ENCODE data around the gene CHAC1. TPM values are rescaled to one million over a fixed set of nuclear protein-coding genes. Genes with fewer than 3 reads are reported as not detected.

CHAC1 gene
- total RNA-seq, 1 experiment from 2014 or later: 8.6 TPM

DNA sequence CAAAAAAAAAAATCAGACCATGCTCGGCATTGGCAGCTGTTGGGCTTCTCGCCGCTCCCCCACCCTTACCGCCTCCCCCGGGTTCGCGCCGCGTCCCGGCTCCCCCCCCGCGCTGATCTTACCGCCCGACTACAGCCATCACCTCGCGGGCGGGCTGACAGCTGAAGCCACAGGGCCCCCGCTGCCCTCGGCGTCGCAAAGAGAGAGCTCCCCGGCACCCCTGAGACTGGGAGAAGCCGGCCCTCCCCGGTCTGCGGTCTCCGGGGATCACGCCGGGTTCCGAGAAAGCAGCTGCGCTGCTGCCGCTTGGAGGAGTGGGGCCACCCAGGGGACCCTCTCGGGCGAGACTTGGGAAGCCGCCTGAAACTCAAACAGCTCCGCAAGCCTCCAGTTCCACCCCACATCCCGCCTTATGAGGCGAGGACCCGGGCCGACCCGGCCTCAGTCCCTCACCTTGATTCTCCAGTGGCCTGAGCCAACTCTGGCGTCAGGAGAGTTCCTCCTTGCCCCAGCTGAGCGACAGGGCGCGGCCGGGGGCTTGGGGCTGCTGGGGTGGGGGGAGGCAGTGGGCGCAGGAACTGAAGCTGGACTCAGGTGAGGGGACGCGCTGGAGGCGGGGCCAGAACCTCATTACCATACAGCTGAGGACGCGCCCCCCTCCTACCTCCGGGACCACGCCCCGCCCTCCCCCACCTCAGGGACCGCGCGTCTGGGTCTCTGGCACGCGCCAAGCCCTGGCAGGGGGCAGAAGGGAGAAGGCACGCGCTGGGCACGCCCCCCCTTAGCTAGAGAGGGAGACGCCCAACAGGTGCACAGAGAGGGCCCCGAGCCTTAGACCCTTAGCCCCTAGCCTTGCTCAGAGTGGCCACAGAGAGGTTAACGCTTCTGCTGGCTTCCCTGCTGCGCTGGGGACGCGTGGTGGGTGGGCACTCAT, 25.1 kb upstream of the CHAC1 start:
- Histone ChIP-seq H2AFZ (peak overlapping the region; percentile 85), H3K4me2 (peak overlapping the region; percentile 98), H3K4me1 (replicated peaks; ENCODE audit: insufficient read depth) (0 out of 2 replicates have a peak, but pooled peaks cover 6% of the 10 kb centered on the region), H3K4me3 (peak overlapping the region; percentile 77), H3K79me2 (ENCODE audit: low read depth) (no peaks in the 10 kb centered on the region), H3K27ac (no peak overlapping the region), H3F3A (ENCODE audit: insufficient read depth, low read depth) (peaks cover 9% of the 10 kb centered on the region; the same call in 1 of the 2 replicates), H3K9me2 (ENCODE audit: insufficient read depth) (no peaks in the 10 kb centered on the region), H4K20me1 (ENCODE audit: insufficient read depth) (no peaks in the 10 kb centered on the region), H3K9me3 (ENCODE audit: insufficient read depth, low read depth) (no peaks in the 10 kb centered on the region), H3K36me3 (ENCODE audit: low read depth) (no peaks in the 10 kb centered on the region), H3K27me3 (ENCODE audit: insufficient read depth, low read depth) (peaks cover 29% of the 10 kb centered on the region)
- TF ChIP-seq, protein P1, sequence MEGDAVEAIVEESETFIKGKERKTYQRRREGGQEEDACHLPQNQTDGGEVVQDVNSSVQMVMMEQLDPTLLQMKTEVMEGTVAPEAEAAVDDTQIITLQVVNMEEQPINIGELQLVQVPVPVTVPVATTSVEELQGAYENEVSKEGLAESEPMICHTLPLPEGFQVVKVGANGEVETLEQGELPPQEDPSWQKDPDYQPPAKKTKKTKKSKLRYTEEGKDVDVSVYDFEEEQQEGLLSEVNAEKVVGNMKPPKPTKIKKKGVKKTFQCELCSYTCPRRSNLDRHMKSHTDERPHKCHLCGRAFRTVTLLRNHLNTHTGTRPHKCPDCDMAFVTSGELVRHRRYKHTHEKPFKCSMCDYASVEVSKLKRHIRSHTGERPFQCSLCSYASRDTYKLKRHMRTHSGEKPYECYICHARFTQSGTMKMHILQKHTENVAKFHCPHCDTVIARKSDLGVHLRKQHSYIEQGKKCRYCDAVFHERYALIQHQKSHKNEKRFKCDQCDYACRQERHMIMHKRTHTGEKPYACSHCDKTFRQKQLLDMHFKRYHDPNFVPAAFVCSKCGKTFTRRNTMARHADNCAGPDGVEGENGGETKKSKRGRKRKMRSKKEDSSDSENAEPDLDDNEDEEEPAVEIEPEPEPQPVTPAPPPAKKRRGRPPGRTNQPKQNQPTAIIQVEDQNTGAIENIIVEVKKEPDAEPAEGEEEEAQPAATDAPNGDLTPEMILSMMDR (conservative IDR thresholded peaks at IDR 0.05): no peak
- peak; percentile 56; the same call in 1 of the 2 replicates for TF ChIP-seq EZH2 (IDR thresholded peaks at IDR 0.05; ENCODE audit: low read depth)
- ChIA-PET CTCF (interaction anchor here (0.7 to 1.3 kb wide), 6 partner anchors 11 to 303 kb away, joined by 3 to 18 read pairs (median 8); partner anchors contain the start of gene CHP1), POLR2A (ENCODE audit: unreplicated experiment) (interaction anchor here (0.6 to 1.0 kb wide), 3 partner anchors 8 to 33 kb away, joined by 3 to 9 read pairs (median 4); no protein-coding TSS in a partner anchor)
- peak in 1 of 2 experiments; percentile 26 for DNase-seq
- BruUV-seq (replicated peaks): no TSS peak
- intact Hi-C loops (cut with micrococcal nuclease; ENCODE audit: unreplicated experiment): no loop called here

DNA sequence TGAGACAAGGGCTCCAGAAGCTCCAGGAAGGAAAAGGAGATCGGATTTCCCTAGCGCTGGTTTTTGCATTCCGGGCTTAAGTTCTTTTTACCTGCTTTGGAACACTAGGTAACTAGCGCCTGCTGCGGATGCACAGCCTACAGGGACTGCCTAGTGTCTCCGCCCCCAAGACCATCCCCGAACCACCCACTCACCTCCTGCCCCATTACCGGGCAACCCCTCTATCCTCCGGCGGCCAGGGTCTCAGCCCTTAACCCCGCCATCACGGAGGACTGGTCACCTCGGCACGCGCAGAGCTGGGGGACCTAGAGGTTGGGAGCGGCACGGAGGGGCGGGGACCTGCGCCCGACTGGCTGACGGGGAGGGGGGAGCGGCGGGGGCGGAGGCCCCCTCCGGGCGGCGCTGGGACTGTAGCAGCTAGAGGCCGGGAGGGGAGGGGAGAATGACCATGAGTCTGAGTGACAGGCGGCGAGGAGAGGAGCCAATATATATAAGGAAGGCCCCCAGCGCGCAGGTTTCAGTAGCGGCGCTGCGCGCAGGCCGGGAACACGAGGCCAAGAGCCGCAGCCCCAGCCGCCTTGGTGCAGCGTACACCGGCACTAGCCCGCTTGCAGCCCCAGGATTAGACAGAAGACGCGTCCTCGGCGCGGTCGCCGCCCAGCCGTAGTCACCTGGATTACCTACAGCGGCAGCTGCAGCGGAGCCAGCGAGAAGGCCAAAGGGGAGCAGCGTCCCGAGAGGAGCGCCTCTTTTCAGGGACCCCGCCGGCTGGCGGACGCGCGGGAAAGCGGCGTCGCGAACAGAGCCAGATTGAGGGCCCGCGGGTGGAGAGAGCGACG, 24.2 kb upstream of the CHAC1 start, which contains the start of gene DLL4:
DLL4 (plus strand) TSS at position 520 of the 839 bp plus-strand sequence. CDS start 329 bp downstream, outside the sequence.
- Histone ChIP-seq H4K20me1 (ENCODE audit: insufficient read depth) (no peaks in the 10 kb centered on the region), H3K79me2 (ENCODE audit: low read depth) (no peaks in the 10 kb centered on the region), H3K4me3 (peak within 1 kb of the TSS; percentile 77), H3K36me3 (ENCODE audit: low read depth) (no peaks in the 10 kb centered on the region), H3K9me2 (ENCODE audit: insufficient read depth) (no peaks in the 10 kb centered on the region), H3K4me2 (peak within 1 kb of the TSS; percentile 98), H3F3A (ENCODE audit: insufficient read depth, low read depth) (peaks cover 9% of the 10 kb centered on the region; the same call in 1 of the 2 replicates), H3K27ac (no peak within 1 kb of the TSS), H3K27me3 (ENCODE audit: insufficient read depth, low read depth) (peaks cover 29% of the 10 kb centered on the region), H3K4me1 (replicated peaks; ENCODE audit: insufficient read depth) (0 out of 2 replicates have a peak, but pooled peaks cover 6% of the 10 kb centered on the region), H3K9me3 (ENCODE audit: insufficient read depth, low read depth) (no peaks in the 10 kb centered on the region), H2AFZ (peak within 1 kb of the TSS; percentile 85)
- CTCF ChIA-PET: interaction anchor here (0.9 to 1.3 kb wide), 2 partner anchors 13 to 36 kb away, joined by 3 read pairs; no protein-coding TSS in a partner anchor
- BruUV-seq (replicated peaks): no TSS peak
- POLR2A ChIA-PET (ENCODE audit: unreplicated experiment): interaction anchor here (0.6 to 1.0 kb wide), 3 partner anchors 9 to 32 kb away, joined by 3 to 9 read pairs (median 4); no protein-coding TSS in a partner anchor
- intact Hi-C loops (cut with micrococcal nuclease; ENCODE audit: unreplicated experiment): no loop called here
- TF ChIP-seq EZH2 (IDR thresholded peaks at IDR 0.05; ENCODE audit: low read depth): no peak
- TF ChIP-seq, protein P1 (conservative IDR thresholded peaks at IDR 0.05): no peak
- DNase-seq: peak; percentile 51 to 72

Data from PC-9 (cell line).